IPS-NIHi7 (cell line): Measurements from ENCODE around the gene LRP1-AS.

Experiments used
- DNase-seq: peaks from one replicate; pipeline ENCODE4 v3.0.0; 2012; ENCODE audit warnings: mixed read lengths; ENCODE audit errors: extremely low spot score

Gene LRP1-AS

GRCh38 chr12:57099047-57099714 is 48.2 kb downstream of the LRP1-AS start:
- DNase-seq = no peak

DNA sequence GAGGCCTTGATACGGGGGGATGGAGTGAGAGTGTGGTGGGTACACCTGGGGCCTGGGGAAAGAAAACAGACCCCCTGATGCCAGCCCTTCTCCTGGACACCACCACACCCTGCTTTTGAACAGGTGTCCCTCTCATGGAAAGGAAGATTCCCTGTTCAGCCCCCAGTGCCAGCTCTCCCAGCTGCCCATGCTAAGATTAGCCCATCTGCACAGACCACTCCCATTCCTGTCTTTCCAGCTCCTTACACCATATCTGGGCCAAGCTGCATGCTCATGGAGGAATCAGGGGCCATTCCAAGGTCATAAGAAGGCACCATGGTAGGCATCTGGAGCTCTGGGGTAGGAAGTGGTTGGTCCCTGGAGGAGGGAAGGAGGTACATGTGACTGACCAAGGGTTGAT is 48.9 kb downstream of the LRP1-AS start:
- no peak for DNase-seq

DNA sequence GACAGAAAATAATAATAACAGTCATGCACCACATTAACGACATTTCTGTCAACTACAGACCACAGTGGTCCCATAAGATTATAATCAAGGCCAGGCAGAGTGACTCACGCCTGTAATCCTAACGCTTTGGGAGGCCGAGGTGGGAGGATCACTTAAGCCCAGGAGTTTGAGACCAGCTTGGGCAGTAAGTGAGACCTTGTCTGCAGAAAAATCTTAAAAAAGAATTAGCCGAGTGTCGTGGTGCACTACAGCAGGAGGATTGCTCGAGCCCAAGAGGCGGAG is 49.9 kb downstream of the LRP1-AS start:
- no peak for DNase-seq

DNA sequence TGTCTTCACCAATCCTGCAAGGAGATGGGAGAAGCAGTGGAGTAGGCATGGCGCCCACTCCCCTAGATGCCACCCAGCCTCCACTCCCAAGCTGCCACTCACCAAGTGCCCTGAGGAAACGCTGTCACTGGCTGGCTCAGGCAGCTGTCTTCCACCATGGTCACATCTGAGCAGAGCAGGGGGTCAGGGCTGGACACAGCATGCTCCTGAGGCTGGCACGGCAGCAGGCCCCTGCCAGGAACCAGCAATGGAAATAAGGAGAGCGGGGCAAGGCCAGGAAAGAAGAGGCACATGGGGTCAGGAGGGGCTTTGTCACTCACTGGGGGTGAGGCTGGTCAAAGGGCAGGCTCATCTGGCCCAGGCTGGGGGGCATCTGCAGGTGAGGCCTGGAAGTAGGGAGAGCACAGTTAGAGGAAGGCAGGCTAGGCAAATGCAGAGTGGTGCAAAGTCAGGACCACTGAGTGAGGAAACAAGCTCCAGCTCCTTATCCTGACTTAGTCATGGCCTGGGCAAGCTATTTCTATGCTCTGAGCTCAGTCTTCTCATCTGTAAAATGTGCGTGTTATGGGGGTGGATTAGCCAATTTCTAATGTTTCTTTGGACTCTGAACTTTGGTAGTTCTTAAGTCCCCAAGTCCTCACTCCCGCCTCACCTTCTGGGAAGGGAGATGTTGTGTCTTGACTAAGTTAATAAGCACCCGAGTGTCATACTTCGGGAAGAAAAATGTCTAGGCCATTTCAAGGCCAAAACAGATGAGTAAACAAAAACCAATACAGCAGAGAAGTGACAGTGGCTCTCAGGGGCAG is 50.5 kb downstream of the LRP1-AS start:
- no peak for DNase-seq

- DNase-seq = no peak
Measured at GRCh38 chr12:57096099-57096572, 51.3 kb downstream of the LRP1-AS start.

DNA sequence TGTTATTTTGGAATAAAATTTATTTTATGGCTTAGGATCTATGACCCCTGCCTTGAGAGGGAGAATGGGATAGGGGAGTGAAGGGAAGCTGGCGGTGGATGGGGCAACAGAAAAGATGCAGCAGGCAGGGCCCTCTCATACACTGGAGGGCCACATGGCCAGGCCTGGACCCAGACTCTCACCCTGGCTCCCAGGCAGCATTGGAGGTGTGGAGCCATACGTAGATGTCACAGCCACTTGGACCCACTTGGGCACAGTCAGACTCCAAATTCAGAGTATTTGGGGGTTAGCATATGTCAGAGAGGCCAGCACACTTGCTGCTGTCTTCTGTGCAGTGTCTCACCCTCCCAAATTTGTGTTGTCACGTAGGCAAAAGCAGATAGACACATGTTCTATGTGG is 52.0 kb downstream of the LRP1-AS start:
- DNase-seq = no peak
